ENCODE measurements around the gene IGF2BP2. TPM values are rescaled to one million over a fixed set of nuclear protein-coding genes. Genes with fewer than 3 reads are reported as not detected.

Gene IGF2BP2
- total and polyA plus RNA-seq, 11 donors = 5.9 to 21.8 (median 16.8) TPM

GRCh38 chr3:185852635-185853034 lies 27.8 kb upstream of the IGF2BP2 start:
- no peaks in the 10 kb centered on the region for H3K4me1 ChIP-seq
- ATAC-seq (no peak), DNase-seq (no peak)
- H3K9me3 ChIP-seq = peaks cover 0 to 25% (median 10%) of the 10 kb centered on the region in 12 donors
- 87 to 95% (median 89%) methylated on average over 4 of the region's 4 CpGs for WGBS, 4 donors
- intact Hi-C loops (cut with DNase I) = no loop called here
- H3K4me3 ChIP-seq = no peak overlapping the region
- no peak for TF ChIP-seq CTCF (IDR thresholded peaks at IDR 0.05)
- no peak for TF ChIP-seq POLR2A (IDR thresholded peaks at IDR 0.05)
- H3K27me3 ChIP-seq = no peaks in the 10 kb centered on the region
- H3K36me3 ChIP-seq = no peaks in the 10 kb centered on the region
- no peak overlapping the region for H3K27ac ChIP-seq

- H3K27me3 ChIP-seq = no peaks in the 10 kb centered on the region
- ATAC-seq (no peak), DNase-seq (no peak)
- H3K4me1 ChIP-seq = no peaks in the 10 kb centered on the region
- H3K4me3 ChIP-seq = no peak overlapping the region
- peaks cover 0 to 18% (median 10%) of the 10 kb centered on the region in 12 donors for H3K9me3 ChIP-seq
- H3K36me3 ChIP-seq = no peaks in the 10 kb centered on the region
- no peak for TF ChIP-seq POLR2A (IDR thresholded peaks at IDR 0.05)
- WGBS, 4 donors = 77 to 97% (median 89%) methylated on average over 1 of the region's 1 CpG
- H3K27ac ChIP-seq = no peak overlapping the region
- intact Hi-C loops (cut with DNase I) = no loop called here
These were observed 27.1 kb upstream of the IGF2BP2 start for GRCh38 chr3:185851959-185852358.

GRCh38 chr3:185851046-185851445 lies 26.2 kb upstream of the IGF2BP2 start:
- Histone ChIP-seq H3K4me3 (no peak overlapping the region), H3K27ac (no peak overlapping the region), H3K9me3 (peaks cover 0 to 9% (median under 1%) of the 10 kb centered on the region in 12 donors), H3K4me1 (no peaks in the 10 kb centered on the region), H3K36me3 (no peaks in the 10 kb centered on the region), H3K27me3 (no peaks in the 10 kb centered on the region)
- intact Hi-C loops (cut with DNase I) = no loop called here
- ATAC-seq = no peak
- TF ChIP-seq CTCF (IDR thresholded peaks at IDR 0.05) = no peak
- no peak for TF ChIP-seq POLR2A (IDR thresholded peaks at IDR 0.05)
- 93 to 97% (median 95%) methylated on average over 3 of the region's 3 CpGs for WGBS, 4 donors
- DNase-seq = no peak

GRCh38 chr3:185847506-185847905 lies 22.7 kb upstream of the IGF2BP2 start:
- Histone ChIP-seq H3K27me3 (no peaks in the 10 kb centered on the region), H3K9me3 (no peaks in the 10 kb centered on the region), H3K27ac (no peak overlapping the region), H3K36me3 (no peaks in the 10 kb centered on the region), H3K4me1 (no peaks in the 10 kb centered on the region), H3K4me3 (no peak overlapping the region)
- WGBS, 4 donors = 78 to 86% (median 80%) methylated on average over 6 of the region's 6 CpGs
- ATAC-seq = no peak
- intact Hi-C loops (cut with DNase I) = no loop called here
- no peak for TF ChIP-seq POLR2A (IDR thresholded peaks at IDR 0.05)
- no peak for TF ChIP-seq CTCF (IDR thresholded peaks at IDR 0.05)
- no peak for DNase-seq

- H3K36me3 ChIP-seq = no peaks in the 10 kb centered on the region
- no peak for TF ChIP-seq CTCF (IDR thresholded peaks at IDR 0.05)
- TF ChIP-seq POLR2A (IDR thresholded peaks at IDR 0.05) = no peak
- DNase-seq (no peak), ATAC-seq (peak in 1 of 4 donors; percentile 32)
- no peak overlapping the region for H3K27ac ChIP-seq
- no peak overlapping the region for H3K4me3 ChIP-seq
- no peaks in the 10 kb centered on the region for H3K27me3 ChIP-seq
- H3K9me3 ChIP-seq = no peaks in the 10 kb centered on the region
- WGBS, 4 donors = 60 to 63% (median 60%) methylated on average over 6 of the region's 6 CpGs
- no peaks in the 10 kb centered on the region for H3K4me1 ChIP-seq
- intact Hi-C loops (cut with DNase I) = no loop called here
These were observed 21.2 kb upstream of the IGF2BP2 start for GRCh38 chr3:185846037-185846436.
